B cell (primary cell): ENCODE measurements around the gene LILRA2. TPM values are rescaled to one million over a fixed set of nuclear protein-coding genes. Genes with fewer than 3 reads are reported as not detected.

Source experiments
- ATAC-seq: fragments of 200-7000 bp; cut with Tn5 transposase; one replicate; pipeline ENCODE4 v1.10.0; 2021; ENCODE audit warnings: low read depth, mild to moderate bottlenecking, moderate number of reproducible peaks, moderate library complexity
- CTCF ChIA-PET: fragments of 350-600 bp; sonication (Branson Sonifier 250); formaldehyde crosslinking; loops from one replicate; lab custom pipeline; 2021; ENCODE audit warnings: antibody characterized with exemption, inconsistent platforms; lab: Charles Lee
- POLR2A ChIA-PET: fragments of 350-600 bp; sonication (Branson Sonifier 250); formaldehyde crosslinking; loops from one replicate; lab custom pipeline; 2021; ENCODE audit warnings: antibody characterized with exemption; lab: Charles Lee
- DNase-seq: peaks from one replicate; pipeline ENCODE4 v3.0.0; 2013
- H2AFZ ChIP-seq: 2 replicates; pipeline ENCODE4 v1.6.1; 2012; ENCODE audit warnings: mild to moderate bottlenecking, low read depth, low read length; ENCODE audit not compliant: insufficient read depth, poor library complexity, severe bottlenecking
- H3K27ac ChIP-seq, 2 donors: 1 replicate in 1 of 2; 2 replicates in 1 of 2; pipeline ENCODE4 v1.5.1; 2012 to 2013; ENCODE audit warnings: low read length in 2 of 2, mild to moderate bottlenecking in 2 of 2, moderate library complexity in 1 of 2
- H3K27me3 ChIP-seq, 4 experiments: fragments of 200-600 bp in 1 of 4; sonication (generic) in 1 of 4; replicated peaks in 1 of 4; 1 replicate in 2 of 4; 2 replicates in 2 of 4; pipeline versions ENCODE4 v1.6.1 to v1.7.0; 2013 to 2016; ENCODE audit warnings: low read length in 3 of 4, mild to moderate bottlenecking in 2 of 4, mixed read lengths in 1 of 4, moderate library complexity in 1 of 4; ENCODE audit not compliant: insufficient read depth in 4 of 4, control insufficient read depth in 3 of 4; ENCODE audit errors: control extremely low read depth in 1 of 4
- H3K36me3 ChIP-seq, 2 experiments: replicated peaks in 1 of 2; 1 replicate in 1 of 2; 2 replicates in 1 of 2; pipeline versions ENCODE4 v1.6.1 to v1.7.1; 2013; ENCODE audit warnings: low read length in 1 of 2; ENCODE audit not compliant: insufficient read depth in 2 of 2, control insufficient read depth in 1 of 2; ENCODE audit errors: control extremely low read depth in 1 of 2, extremely low read depth in 1 of 2
- H3K4me1 ChIP-seq, 2 donors: fragments of 200-600 bp in 1 of 2; sonication (generic) in 1 of 2; 1 replicate in 1 of 2; 2 replicates in 1 of 2; pipeline versions ENCODE4 v1.5.1 to v1.6.1; 2013 to 2017; ENCODE audit warnings: low read length in 2 of 2; ENCODE audit not compliant: control insufficient read depth in 2 of 2, insufficient read depth in 2 of 2
- H3K4me2 ChIP-seq: replicated peaks from 2 replicates; pipeline ENCODE3; 2012; ENCODE audit warnings: mild to moderate bottlenecking, low read depth, low read length; ENCODE audit not compliant: poor library complexity, severe bottlenecking
- H3K4me3 ChIP-seq, 5 experiments: fragments of 200-600 bp in 1 of 5; sonication (generic) in 1 of 5; 1 replicate in 3 of 5; 2 replicates in 2 of 5; pipeline versions ENCODE4 v1.5.1 to v1.7.0; 2011 to 2016; ENCODE audit warnings: low read length in 4 of 5, mild to moderate bottlenecking in 4 of 5, low read depth in 2 of 5, control low read depth in 1 of 5, moderate library complexity in 1 of 5; ENCODE audit not compliant: insufficient read depth in 1 of 5; ENCODE audit errors: control extremely low read depth in 1 of 5, extremely low read depth in 1 of 5
- H3K79me2 ChIP-seq: fragments of 200-600 bp; sonication (generic); one replicate; pipeline ENCODE4 v1.6.0; 2016; ENCODE audit warnings: low read length; ENCODE audit not compliant: control insufficient read depth, insufficient read depth
- H3K9ac ChIP-seq: fragments of 200-600 bp; sonication (generic); 2 replicates; pipeline ENCODE4 v1.6.1; 2017; ENCODE audit warnings: mild to moderate bottlenecking, low read length, moderate library complexity
- H3K9me3 ChIP-seq, 3 donors: one replicate each; pipeline versions ENCODE4 v1.6.1 to v1.7.1; 2013; ENCODE audit warnings: low read length in 2 of 3; ENCODE audit not compliant: control insufficient read depth in 2 of 3, insufficient read depth in 1 of 3; ENCODE audit errors: control extremely low read depth in 1 of 3
- H4K20me1 ChIP-seq: 2 replicates; pipeline ENCODE4 v1.6.0; 2012; ENCODE audit warnings: mild to moderate bottlenecking, low read length; ENCODE audit not compliant: insufficient read depth, control insufficient read depth, poor library complexity, severe bottlenecking
- H3K27ac Mint-ChIP-seq: one replicate; pipeline ENCODE4 v1.8.0; 2021; ENCODE audit warnings: mixed read lengths
- H3K27me3 Mint-ChIP-seq: one replicate; pipeline ENCODE4 v1.8.0; 2021; ENCODE audit warnings: mixed read lengths
- H3K4me1 Mint-ChIP-seq: one replicate; pipeline ENCODE4 v1.8.0; 2021; ENCODE audit warnings: mixed read lengths
- H3K4me3 Mint-ChIP-seq: one replicate; pipeline ENCODE4 v1.8.0; 2021; ENCODE audit warnings: mixed read lengths
- H3K9me3 Mint-ChIP-seq: one replicate; pipeline ENCODE4 v1.8.0; 2022; ENCODE audit warnings: mixed read lengths; ENCODE audit not compliant: insufficient read depth
- CTCF ChIP-seq: fragments of 200-600 bp; IDR thresholded peaks from one replicate; pipeline ENCODE4 v1.8.0; 2022; ENCODE audit warnings: antibody characterized with exemption, mild to moderate bottlenecking
- EZH2 ChIP-seq: IDR thresholded peaks from 2 replicates; pipeline ENCODE4 v1.6.1; 2012; ENCODE audit warnings: borderline replicate concordance, low read depth, mild to moderate bottlenecking, moderate library complexity, low read length; ENCODE audit not compliant: insufficient read depth, poor library complexity, severe bottlenecking
- WGBS: methylation state at CpG from one replicate; pipeline ENCODE4 v1.1.5; 2013; ENCODE audit warnings: missing lambda C conversion rate; ENCODE audit not compliant: insufficient coverage; 5-methylcytosine and 5-hydroxymethylcytosine counted together
- intact Hi-C: fragments of 100-400 bp; cut with micrococcal nuclease; formaldehyde crosslinking; loops from one replicate; pipeline ENCODE4 v1.10.0; 2022
- polyA plus RNA-seq: library from polyadenylated mRNA; depleted of rRNA; stranded (reverse); fragments of >200 nt; gene quantifications from 2 replicates; pipeline ENCODE4 v1.2.3, GENCODE V29; 2012
- total RNA-seq, 2 donors: library from RNA; stranded (reverse); fragments of 120-200 nt in 1 of 2; gene quantifications; 1 replicate in 1 of 2; 2 replicates in 1 of 2; pipeline versions ENCODE4 v1.2.3 to v1.2.4, GENCODE V29; 2013 to 2022

Gene LILRA2
- total and polyA plus RNA-seq, 2 donors (not counting 1 experiment from before 2014, with no cell fraction given) = 0.25 to 2.8 TPM

DNA sequence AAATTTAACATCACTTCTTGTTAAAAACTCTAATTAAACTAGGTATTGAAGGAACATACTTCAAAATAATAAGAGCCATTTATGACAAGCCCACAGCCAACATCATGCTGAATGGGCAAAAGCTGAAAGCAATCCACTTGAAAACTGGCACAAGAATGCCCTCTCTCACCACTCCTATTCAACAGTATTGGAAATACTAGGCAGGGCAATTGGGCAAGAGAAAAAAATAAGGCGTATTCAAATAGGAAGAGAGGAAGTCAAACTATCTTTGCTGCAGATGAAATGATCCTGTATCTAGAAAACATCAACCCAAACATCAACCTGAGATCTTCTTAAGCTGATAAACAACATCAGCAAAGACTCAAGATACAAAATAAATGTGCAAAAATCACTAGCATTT is 41.1 kb downstream of the LILRA2 start:
- Histone ChIP-seq H3K79me2 (peaks cover 39% of the 10 kb centered on the region), H3K9me3 (no peaks in the 10 kb centered on the region), H2AFZ (no peak overlapping the region), H3K27me3 (no peaks in the 10 kb centered on the region), H3K4me2 (peak overlapping the region; percentile 79), H3K36me3 (no peaks in the 10 kb centered on the region), H4K20me1 (no peaks in the 10 kb centered on the region), H3K4me3 (no peak overlapping the region), H3K27ac (no peak overlapping the region), H3K9ac (no peak overlapping the region), H3K4me1 (peaks cover 44 to 46% of the 10 kb centered on the region in 2 donors)
- ATAC-seq = no peak
- Mint-ChIP-seq H3K4me3 (no peak overlapping the region), H3K4me1 (peaks cover 74% of the 10 kb centered on the region), H3K9me3 (no peaks in the 10 kb centered on the region), H3K27ac (peak overlapping the region; percentile 54), H3K27me3 (no peaks in the 10 kb centered on the region)
- no peak for TF ChIP-seq CTCF
- TF ChIP-seq EZH2 = no peak
- DNase-seq = no peak
- ChIA-PET POLR2A (no interaction called here), CTCF (interaction anchor here (0.5 to 2.7 kb wide), 3 partner anchors 38 to 148 kb away, joined by 3 to 9 read pairs (median 4); no protein-coding TSS in a partner anchor)
- WGBS = no CpG with 5 or more reads among the region's 1 CpG
- intact Hi-C loops = loop anchor here (5.0 to 10.0 kb wide), 2 partner anchors 38 to 50 kb away; no protein-coding TSS in a partner anchor

- no peaks in the 10 kb centered on the region for H4K20me1 ChIP-seq
- TF ChIP-seq EZH2 (no peak), CTCF (no peak)
- peak overlapping the region in 4 of 5 experiments; percentile 52 to 83 (median 66) for H3K4me3 ChIP-seq
- 17% methylated on average over 3 of the region's 3 CpGs for WGBS
- POLR2A ChIA-PET = interaction anchor here (0.6 to 1.5 kb wide), 3 partner anchors 15 to 443 kb away, joined by 4 to 8 read pairs (median 4); partner anchors contain the start of genes LILRB1 and TMC4
- Mint-ChIP-seq H3K4me1 (peaks cover 81% of the 10 kb centered on the region), H3K4me3 (peak overlapping the region; percentile 93), H3K9me3 (no peaks in the 10 kb centered on the region), H3K27me3 (no peaks in the 10 kb centered on the region), H3K27ac (peak overlapping the region; percentile 94)
- peaks cover 52% of the 10 kb centered on the region for H3K79me2 ChIP-seq
- H2AFZ ChIP-seq = peak overlapping the region; percentile 11
- peak; percentile 46 for ATAC-seq
- no peaks in the 10 kb centered on the region for H3K27me3 ChIP-seq
- H3K9me3 ChIP-seq = no peaks in the 10 kb centered on the region
- H3K27ac ChIP-seq = peak overlapping the region; percentile 86 to 87
- CTCF ChIA-PET = interaction anchor here (0.6 to 2.7 kb wide), 6 partner anchors 21 to 135 kb away, joined by 3 to 9 read pairs (median 4); no protein-coding TSS in a partner anchor
- no peaks in the 10 kb centered on the region for H3K36me3 ChIP-seq
- peak; percentile 62 for DNase-seq
- intact Hi-C loops = loop anchor here (2.0 to 10.0 kb wide), 3 partner anchors 15 to 51 kb away; partner anchors contain the start of gene LILRB1
- H3K4me2 ChIP-seq = peak overlapping the region; percentile 79
- H3K4me1 ChIP-seq = peaks cover 55 to 56% of the 10 kb centered on the region in 2 donors
- peak overlapping the region; percentile 84 for H3K9ac ChIP-seq
Measured at GRCh38 chr19:54616057-54616456, 42.5 kb downstream of the LILRA2 start.
